GM18502 (cell line): ENCODE results near the gene ZNF543.

Source experiments
- ATAC-seq: cut with Tn5 transposase; IDR thresholded peaks from one replicate; pipeline ENCODE4 v1.9.1; 2021; ENCODE audit warnings: mild to moderate bottlenecking; ENCODE audit not compliant: unreplicated experiment, poor library complexity

Gene ZNF543

DNA sequence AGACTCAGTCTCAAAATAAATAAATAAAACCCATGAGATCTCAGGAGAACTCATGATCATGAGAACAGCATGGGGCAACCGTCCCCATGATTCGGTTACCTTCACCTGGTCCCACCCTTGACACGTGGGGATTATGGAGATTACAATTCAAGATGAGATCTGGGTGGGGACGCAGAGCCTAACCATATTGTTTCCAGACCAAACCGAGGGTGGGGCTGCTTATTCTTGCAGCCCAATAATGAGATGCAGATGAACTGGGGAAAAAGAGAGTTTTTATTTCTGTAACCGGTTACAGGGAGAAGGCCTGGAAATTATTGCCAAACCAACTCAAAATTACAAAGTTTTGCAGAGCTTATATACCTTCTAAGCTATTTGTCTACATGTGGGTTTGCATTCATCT is 55.9 kb downstream of the ZNF543 start:
- ATAC-seq, result no peak

DNA sequence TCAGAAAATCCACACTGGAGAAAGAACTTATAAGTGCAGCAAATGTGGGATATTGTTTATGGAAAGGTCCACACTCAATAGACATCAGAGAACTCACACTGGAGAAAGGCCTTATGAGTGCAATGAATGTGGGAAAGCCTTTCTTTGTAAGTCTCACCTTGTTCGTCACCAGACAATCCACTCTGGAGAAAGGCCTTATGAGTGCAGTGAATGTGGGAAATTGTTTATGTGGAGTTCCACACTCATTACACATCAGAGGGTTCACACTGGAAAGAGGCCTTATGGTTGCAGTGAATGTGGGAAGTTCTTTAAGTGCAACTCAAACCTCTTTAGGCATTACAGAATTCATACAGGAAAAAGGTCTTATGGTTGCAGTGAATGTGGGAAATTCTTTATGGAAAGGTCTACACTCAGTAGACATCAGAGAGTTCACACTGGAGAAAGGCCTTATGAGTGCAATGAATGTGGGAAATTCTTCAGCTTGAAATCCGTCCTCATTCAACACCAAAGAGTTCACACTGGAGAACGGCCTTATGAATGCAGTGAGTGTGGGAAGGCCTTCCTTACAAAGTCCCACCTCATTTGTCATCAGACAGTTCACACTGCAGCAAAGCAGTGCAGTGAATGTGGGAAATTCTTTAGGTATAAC is 57.4 kb downstream of the ZNF543 start:
- ATAC-seq, result no peak
